ENCODE data around the gene ZNF423.

Gene ZNF423

DNA sequence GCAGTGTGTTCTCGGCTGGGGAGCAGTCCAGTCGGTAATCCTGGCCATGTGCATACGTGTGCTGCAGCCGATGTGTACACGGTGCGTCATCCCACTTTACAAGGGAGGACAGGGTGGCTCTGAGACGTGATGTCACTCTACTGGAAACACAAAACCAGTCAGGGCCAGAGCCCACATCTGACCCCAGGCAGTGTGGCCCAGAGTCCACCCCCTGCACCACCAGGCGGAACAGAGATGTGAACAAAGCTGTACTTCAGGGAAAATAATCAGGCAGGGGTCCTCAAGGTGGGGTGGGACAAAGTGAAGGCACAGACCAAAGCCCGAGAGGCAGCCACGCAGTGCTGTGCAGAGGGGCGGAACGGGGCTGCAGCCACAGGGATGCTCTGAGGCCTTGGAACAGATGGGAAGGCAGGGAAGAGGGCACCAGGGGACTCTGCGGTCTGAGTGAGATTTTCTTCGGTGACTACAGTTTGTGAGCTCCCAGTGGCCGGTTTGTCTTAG, 181.5 kb downstream of the ZNF423 start:
- in situ Hi-C loops (cut with MboI; ENCODE audit: low sequenced_read_pairs) = no loop called here

- in situ Hi-C loops (cut with MboI; ENCODE audit: low sequenced_read_pairs) = no loop called here
Observed at GRCh38 chr16:49673442-49673841, 182.5 kb downstream of the ZNF423 start.

DNA sequence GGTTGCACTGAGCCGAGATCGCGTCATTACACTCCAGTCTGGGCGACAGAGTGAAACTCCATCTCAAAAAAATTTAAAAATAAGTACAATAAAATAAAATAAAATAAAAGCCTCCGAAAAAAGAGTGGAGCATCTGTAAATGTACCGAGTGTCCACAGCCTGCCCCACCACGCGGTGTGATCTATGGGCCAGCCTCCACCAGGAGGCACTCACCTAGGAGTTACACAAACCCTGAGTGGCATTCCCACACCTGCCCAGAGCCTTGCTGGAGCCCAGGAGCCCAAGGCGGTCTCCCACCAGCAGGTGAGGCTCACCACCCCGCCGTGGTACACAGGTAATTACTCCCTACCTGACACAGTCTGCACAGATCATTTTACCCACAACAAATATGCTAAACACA, 183.2 kb downstream of the ZNF423 start:
- in situ Hi-C loops (cut with MboI; ENCODE audit: low sequenced_read_pairs) = no loop called here

DNA sequence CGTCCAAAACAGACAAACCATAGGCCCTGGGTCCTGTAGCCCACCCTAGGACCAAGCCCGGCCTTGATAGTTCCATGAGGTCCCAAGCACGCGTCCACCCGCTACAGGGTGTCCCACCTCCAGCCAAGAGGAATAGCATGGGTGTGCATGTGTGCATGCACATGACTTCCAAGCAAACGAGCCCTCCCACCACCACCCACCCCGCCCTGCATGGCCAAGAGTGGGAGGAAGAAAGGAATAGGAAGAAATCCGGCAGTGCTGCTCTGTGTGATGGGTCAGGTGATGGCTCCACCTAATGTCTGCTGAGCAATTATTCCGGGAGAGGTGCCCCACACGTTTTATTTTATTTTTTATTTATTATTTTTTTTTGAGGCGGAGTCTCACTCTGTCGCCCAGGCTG, 184.6 kb downstream of the ZNF423 start:
- in situ Hi-C loops (cut with MboI; ENCODE audit: low sequenced_read_pairs) = no loop called here

- in situ Hi-C loops (cut with MboI; ENCODE audit: low sequenced_read_pairs) = no loop called here
Observed at GRCh38 chr16:49670627-49671026, 185.3 kb downstream of the ZNF423 start.

DNA sequence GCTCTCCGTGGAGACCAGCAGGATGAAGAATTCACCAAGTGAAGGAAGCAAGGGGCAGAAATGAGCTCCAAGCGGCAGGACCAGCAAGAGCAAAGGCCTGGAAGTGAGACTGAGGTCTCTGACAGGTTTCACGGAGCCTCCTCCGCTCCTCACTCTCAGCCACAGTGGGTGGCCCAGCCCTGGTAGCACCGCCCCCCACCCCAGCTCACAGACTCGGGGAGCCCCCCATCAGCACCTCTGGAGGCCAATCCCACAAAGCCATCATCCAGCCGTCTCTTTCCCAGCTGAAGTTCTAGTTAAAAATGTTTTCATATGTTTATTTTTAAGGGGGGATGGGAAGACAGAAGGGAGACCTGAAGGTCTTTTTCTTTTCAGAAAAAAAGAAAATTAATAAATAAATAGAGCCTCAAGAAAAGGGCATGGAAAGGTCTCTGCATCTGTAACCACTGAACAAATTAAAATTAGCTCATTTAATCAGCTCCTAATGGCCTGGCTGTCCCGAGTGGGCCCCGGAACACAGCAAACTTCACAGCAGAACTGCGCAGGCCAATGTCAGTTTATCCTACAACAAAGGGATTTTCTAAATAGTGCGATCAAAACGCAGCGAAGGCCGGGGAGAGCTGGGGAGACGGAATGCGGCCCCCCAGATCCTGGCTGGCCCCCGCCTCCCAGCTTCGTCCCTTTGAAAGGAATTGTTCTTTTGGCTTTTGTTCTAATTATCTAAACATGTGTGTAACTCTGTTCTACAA, 190.3 kb downstream of the ZNF423 start:
- in situ Hi-C loops (cut with MboI; ENCODE audit: low sequenced_read_pairs) = no loop called here

GRCh38 chr16:49664221-49665215, 191.4 kb downstream of the ZNF423 start:
- in situ Hi-C loops (cut with MboI; ENCODE audit: low sequenced_read_pairs) = no loop called here

- in situ Hi-C loops (cut with MboI; ENCODE audit: low sequenced_read_pairs) = no loop called here
Observed at GRCh38 chr16:49663081-49664065, 192.5 kb downstream of the ZNF423 start.

- in situ Hi-C loops (cut with MboI; ENCODE audit: low sequenced_read_pairs) = no loop called here
Observed at GRCh38 chr16:49662569-49662968, 193.3 kb downstream of the ZNF423 start.

- in situ Hi-C loops (cut with MboI; ENCODE audit: low sequenced_read_pairs) = no loop called here
Observed at GRCh38 chr16:49661465-49662187, 194.3 kb downstream of the ZNF423 start.

DNA sequence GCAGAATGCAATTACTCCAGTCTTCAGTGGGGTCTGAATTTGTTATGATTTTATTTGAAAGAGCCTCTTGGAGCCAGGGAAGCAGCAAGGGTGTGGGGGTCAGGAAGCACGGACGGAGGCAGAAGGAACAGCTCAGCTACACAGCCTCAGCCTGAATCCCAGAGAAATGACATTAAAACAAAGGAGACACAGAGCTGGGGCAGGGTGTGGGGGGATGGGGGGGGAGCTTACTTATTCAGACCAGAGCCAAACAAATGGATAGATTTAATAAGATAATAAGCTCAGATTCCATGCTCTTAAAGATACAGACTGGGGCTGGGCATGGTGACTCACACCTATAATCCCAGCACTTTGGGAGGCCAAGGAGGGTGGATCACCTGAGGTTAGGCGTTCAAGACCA, 195.3 kb downstream of the ZNF423 start:
- in situ Hi-C loops (cut with MboI; ENCODE audit: low sequenced_read_pairs) = no loop called here

DNA sequence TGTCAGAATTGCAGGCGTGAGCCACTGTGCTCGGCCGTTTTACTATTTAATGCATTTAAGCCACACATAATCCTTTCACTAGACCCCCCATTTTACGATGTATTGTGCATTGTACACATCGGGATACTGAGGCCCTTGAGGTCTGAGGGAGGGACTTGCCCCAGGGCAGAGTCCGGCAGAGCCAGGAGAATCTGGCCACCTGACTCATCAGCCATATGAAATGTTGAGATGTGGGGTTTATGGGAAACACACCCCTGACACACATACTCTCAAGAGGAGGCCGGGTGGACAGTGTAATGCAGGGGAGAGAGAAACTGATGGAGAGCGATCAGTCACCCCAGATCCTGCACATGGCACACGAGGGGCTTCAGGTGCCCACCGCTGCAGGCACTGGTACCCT, 196.6 kb downstream of the ZNF423 start:
- in situ Hi-C loops (cut with MboI; ENCODE audit: low sequenced_read_pairs) = no loop called here

DNA sequence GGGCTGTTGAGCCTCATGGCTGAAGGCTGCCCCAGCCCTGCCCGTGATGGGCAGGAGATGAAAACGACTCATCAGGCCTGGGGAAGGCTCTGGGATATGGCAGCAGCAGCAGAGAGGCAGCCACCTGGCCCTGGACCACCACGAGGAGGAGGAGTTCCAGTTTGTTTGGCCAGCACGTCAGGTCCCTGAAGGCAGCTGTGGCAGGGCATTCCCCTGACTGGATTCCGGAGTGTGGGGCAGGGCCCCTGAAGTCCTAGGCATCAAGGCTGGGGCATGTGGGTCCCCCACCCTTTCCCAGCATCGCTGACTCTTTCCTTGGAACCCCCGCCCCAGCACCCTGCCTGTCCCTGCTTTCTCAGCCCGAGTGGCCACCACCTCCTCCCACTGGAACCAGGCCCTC, 197.4 kb downstream of the ZNF423 start:
- in situ Hi-C loops (cut with MboI; ENCODE audit: low sequenced_read_pairs) = no loop called here

- in situ Hi-C loops (cut with MboI; ENCODE audit: low sequenced_read_pairs) = no loop called here
Observed at GRCh38 chr16:49657736-49658465, 198.0 kb downstream of the ZNF423 start.

- in situ Hi-C loops (cut with MboI; ENCODE audit: low sequenced_read_pairs) = no loop called here
Observed at GRCh38 chr16:49654425-49654824, 201.5 kb downstream of the ZNF423 start.

DNA sequence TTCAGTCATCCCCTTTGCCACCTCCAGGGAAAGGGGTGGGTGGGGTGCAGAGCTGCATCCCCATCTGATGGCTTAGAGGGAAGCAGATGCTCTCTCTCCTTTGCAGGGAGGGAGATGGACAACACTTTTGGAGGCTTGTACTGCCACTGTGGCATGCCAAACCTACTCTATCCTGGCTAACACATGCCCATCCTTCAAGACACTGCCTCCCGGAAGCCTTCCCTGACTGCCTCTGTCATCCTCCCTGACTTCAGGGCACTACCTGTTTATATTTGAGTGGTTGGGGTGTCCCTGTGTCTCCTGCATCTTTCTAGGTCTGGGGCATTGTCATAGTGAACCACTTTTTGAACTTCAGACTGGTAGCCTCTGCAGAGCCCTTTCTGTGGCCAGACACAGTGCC, 202.3 kb downstream of the ZNF423 start:
- in situ Hi-C loops (cut with MboI; ENCODE audit: low sequenced_read_pairs) = no loop called here

GRCh38 chr16:49653173-49653570, 202.7 kb downstream of the ZNF423 start:
- in situ Hi-C loops (cut with MboI; ENCODE audit: low sequenced_read_pairs) = no loop called here

GRCh38 chr16:49652456-49653172, 203.3 kb downstream of the ZNF423 start:
- in situ Hi-C loops (cut with MboI; ENCODE audit: low sequenced_read_pairs) = no loop called here

DNA sequence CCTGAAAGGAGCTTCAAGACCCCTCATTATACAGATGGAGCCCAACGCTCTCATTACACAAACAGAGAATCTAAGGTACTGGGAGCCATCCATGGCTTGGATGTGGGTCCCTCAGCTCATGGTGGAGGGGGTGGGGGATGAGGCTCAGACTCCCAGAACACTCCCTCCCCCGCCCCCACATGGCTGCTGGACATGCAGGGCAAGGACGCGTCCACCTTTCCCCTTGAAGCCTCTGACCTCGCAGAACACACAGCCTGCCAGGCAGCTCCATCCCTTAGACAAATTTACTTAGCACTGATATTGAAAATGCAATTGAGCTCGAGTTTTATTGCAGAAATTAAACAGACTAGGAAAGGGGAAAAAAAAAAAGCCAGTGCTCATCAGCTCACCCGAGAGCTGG, 203.9 kb downstream of the ZNF423 start:
- in situ Hi-C loops (cut with MboI; ENCODE audit: low sequenced_read_pairs) = no loop called here

Data from HL-60/S4 (cell line).